Thyroid gland (tissue), 4 donors: ENCODE results near the gene USP27X.

ENCODE experiments used
- CTCF ChIP-seq, 6 experiments: fragments of 200-600 bp in 3 of 6; fragments of 450-650 bp in 3 of 6; sonication (generic) in 3 of 6; IDR thresholded peaks; one replicate each; pipeline ENCODE4 v1.5.1; 2016 to 2019; ENCODE audit warnings: antibody characterized with exemption in 6 of 6, mild to moderate bottlenecking in 2 of 6, inconsistent platforms in 1 of 6, moderate library complexity in 1 of 6
- POLR2A ChIP-seq, 2 donors: fragments of 450-650 bp; IDR thresholded peaks; one replicate each; pipeline ENCODE4 v1.6.1; 2017; ENCODE audit warnings: antibody characterized with exemption in 2 of 2, mild to moderate bottlenecking in 2 of 2, moderate library complexity in 1 of 2

- TF ChIP-seq POLR2A (IDR thresholded peaks at IDR 0.05) (no peak), CTCF (IDR thresholded peaks at IDR 0.05) (no peak)
Measured at GRCh38 chrX:49842621-49843020, 36.7 kb upstream of the USP27X start.
